Measurements from ENCODE around the gene AKAP7.

The AKAP7 gene

DNA sequence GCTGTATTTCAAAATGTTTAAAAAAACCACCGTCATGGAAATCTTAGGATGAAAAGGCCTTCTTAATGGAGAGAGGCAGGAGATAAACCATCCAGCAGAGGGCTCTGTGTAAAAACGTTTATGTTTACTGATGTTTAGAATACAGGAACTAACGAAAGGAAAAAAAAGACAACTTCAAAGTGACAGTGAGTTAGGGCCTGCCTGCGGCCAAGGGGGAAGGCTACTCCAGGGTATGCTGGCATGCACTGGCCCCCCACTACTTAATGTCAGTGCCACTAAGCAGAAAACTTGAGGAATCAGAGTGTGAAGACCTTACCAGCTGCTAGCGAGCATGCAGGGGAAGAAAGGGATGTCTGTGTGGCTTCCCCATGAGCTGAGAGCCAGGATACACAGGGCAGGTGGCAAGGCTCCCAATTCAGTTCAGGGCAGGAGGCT is 47.7 kb downstream of the AKAP7 start:
- POLR2A ChIA-PET: no interaction called here
- TF ChIP-seq ZNF37A (tag by site-specific recombination; IDR thresholded peaks at IDR 0.05) (no peak), ZNF521 (tag by site-specific recombination; IDR thresholded peaks at IDR 0.05) (no peak), ZNF596 (tag by site-specific recombination; IDR thresholded peaks at IDR 0.05) (no peak), SP3 (tag by site-specific recombination; IDR thresholded peaks at IDR 0.05) (no peak)
- TF ChIP-seq, protein P1, sequence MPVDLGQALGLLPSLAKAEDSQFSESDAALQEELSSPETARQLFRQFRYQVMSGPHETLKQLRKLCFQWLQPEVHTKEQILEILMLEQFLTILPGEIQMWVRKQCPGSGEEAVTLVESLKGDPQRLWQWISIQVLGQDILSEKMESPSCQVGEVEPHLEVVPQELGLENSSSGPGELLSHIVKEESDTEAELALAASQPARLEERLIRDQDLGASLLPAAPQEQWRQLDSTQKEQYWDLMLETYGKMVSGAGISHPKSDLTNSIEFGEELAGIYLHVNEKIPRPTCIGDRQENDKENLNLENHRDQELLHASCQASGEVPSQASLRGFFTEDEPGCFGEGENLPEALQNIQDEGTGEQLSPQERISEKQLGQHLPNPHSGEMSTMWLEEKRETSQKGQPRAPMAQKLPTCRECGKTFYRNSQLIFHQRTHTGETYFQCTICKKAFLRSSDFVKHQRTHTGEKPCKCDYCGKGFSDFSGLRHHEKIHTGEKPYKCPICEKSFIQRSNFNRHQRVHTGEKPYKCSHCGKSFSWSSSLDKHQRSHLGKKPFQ (tag by site-specific recombination; IDR thresholded peaks at IDR 0.05): no peak
- TF ChIP-seq, protein P2, sequence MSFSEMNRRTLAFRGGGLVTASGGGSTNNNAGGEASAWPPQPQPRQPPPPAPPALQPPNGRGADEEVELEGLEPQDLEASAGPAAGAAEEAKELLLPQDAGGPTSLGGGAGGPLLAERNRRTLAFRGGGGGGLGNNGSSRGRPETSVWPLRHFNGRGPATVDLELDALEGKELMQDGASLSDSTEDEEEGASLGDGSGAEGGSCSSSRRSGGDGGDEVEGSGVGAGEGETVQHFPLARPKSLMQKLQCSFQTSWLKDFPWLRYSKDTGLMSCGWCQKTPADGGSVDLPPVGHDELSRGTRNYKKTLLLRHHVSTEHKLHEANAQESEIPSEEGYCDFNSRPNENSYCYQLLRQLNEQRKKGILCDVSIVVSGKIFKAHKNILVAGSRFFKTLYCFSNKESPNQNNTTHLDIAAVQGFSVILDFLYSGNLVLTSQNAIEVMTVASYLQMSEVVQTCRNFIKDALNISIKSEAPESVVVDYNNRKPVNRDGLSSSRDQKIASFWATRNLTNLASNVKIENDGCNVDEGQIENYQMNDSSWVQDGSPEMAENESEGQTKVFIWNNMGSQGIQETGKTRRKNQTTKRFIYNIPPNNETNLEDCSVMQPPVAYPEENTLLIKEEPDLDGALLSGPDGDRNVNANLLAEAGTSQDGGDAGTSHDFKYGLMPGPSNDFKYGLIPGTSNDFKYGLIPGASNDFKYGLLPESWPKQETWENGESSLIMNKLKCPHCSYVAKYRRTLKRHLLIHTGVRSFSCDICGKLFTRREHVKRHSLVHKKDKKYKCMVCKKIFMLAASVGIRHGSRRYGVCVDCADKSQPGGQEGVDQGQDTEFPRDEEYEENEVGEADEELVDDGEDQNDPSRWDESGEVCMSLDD (tag by site-specific recombination; IDR thresholded peaks at IDR 0.05): no peak
- TF ChIP-seq, protein P3, sequence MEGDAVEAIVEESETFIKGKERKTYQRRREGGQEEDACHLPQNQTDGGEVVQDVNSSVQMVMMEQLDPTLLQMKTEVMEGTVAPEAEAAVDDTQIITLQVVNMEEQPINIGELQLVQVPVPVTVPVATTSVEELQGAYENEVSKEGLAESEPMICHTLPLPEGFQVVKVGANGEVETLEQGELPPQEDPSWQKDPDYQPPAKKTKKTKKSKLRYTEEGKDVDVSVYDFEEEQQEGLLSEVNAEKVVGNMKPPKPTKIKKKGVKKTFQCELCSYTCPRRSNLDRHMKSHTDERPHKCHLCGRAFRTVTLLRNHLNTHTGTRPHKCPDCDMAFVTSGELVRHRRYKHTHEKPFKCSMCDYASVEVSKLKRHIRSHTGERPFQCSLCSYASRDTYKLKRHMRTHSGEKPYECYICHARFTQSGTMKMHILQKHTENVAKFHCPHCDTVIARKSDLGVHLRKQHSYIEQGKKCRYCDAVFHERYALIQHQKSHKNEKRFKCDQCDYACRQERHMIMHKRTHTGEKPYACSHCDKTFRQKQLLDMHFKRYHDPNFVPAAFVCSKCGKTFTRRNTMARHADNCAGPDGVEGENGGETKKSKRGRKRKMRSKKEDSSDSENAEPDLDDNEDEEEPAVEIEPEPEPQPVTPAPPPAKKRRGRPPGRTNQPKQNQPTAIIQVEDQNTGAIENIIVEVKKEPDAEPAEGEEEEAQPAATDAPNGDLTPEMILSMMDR (tag by site-specific recombination; IDR thresholded peaks at IDR 0.05): 0 out of 2 replicates have a peak, but pooled peaks have one; percentile 12

DNA sequence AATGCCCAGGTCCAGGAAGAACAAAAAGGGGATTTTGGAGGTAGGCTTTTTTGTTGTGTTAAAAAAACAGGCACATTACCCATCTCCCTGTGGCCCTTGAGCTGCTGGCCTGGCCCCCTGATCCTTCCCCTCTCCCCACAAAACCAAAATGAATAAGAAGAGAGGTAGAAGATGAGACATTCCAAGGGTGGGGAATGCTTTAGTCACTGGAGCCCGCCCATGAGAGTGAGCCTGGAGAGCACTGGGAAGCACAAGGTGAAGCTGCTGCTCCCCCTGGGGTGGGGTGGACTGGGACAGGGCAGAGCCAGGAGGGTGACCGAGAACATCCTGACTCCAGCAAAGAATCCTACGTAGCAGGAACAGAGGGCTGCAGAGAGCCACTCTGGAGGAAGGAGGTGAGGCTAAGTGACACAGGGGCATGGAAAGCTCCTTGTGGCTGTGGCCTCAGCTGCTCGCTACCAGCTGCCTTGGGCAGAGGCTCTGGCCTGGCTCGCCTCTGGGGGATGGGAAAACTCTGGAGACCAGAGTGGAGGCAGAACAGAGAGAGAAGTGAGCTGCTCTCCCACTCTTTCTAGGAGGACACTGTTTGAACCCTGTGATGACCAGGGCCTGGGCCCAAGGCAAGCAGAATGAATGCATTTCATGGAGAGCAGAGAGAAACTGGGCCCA is 48.3 kb downstream of the AKAP7 start:
- peaks cover 0 to 7% of the 10 kb centered on the region in 2 experiments; a peak in 1 of 3 replicates for H3K36me3 ChIP-seq (ENCODE audit: control insufficient read depth in 2 of 2, insufficient read depth in 1 of 2, low read length in 2 of 2)
- no peaks in the 10 kb centered on the region for H3K9me3 ChIP-seq (ENCODE audit: control insufficient read depth, insufficient read depth, low read depth, low read length)
- CTCF ChIA-PET: interaction anchor here (0.6 to 1.2 kb wide), 3 partner anchors 16 to 351 kb away, joined by 5 to 7 read pairs (median 6); no protein-coding TSS in a partner anchor
- H3K4me1 ChIP-seq (ENCODE audit: control insufficient read depth, insufficient read depth, low read length): no peaks in the 10 kb centered on the region
- H3K4me3 ChIP-seq (ENCODE audit: low read depth, low read length): no peak overlapping the region
- H3K27ac ChIP-seq (ENCODE audit: extremely low read depth, low read depth, low read length): no peak overlapping the region
- TF ChIP-seq ZNF585B (tag by site-specific recombination; IDR thresholded peaks at IDR 0.05): no peak
- POLR2A ChIA-PET: no interaction called here

More for the DNA sequence above, 47.7 kb downstream of the AKAP7 start:
- no peaks in the 10 kb centered on the region for H3K4me1 ChIP-seq (ENCODE audit: control insufficient read depth, insufficient read depth, low read length)
- H3K36me3 ChIP-seq (ENCODE audit: control insufficient read depth in 2 of 2, insufficient read depth in 1 of 2, low read length in 2 of 2): peaks cover 0 to 7% of the 10 kb centered on the region in 2 experiments; a peak in 1 of 3 replicates
- no peak overlapping the region for H3K27ac ChIP-seq (ENCODE audit: extremely low read depth, low read depth, low read length)
- CTCF ChIA-PET: interaction anchor here (0.6 to 1.3 kb wide), 13 partner anchors 9 to 452 kb away, joined by 3 to 7 read pairs (median 3); no protein-coding TSS in a partner anchor
- H3K4me3 ChIP-seq (ENCODE audit: low read depth, low read length): no peak overlapping the region
- no peaks in the 10 kb centered on the region for H3K9me3 ChIP-seq (ENCODE audit: control insufficient read depth, insufficient read depth, low read depth, low read length)

DNA sequence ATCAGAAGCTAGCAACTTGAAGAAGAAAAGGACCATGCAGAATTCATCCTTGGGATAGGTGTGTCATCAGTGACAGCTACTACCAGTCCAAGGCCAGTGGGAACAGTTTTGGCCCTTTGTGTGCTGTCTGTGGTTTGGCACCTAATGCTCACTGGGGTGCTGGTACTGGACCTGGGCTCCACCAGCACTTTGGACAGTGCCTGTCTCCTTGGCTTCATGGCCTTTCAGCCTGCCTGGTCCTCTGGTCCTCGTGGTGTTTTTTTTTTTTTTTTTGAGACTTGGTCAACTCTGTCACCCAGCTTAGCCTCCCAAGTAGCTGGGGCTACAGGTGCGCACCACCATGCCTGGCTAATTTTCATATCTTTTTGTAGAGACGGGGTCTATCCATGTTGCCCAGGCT is 56.3 kb downstream of the AKAP7 start:
- H3K36me3 ChIP-seq (ENCODE audit: control insufficient read depth in 2 of 2, insufficient read depth in 1 of 2, low read length in 2 of 2): no peaks in the 10 kb centered on the region
- H3K4me3 ChIP-seq (ENCODE audit: low read depth, low read length): no peak overlapping the region
- H3K4me1 ChIP-seq (ENCODE audit: control insufficient read depth, insufficient read depth, low read length): no peaks in the 10 kb centered on the region
- ChIA-PET POLR2A (no interaction called here), CTCF (interaction anchor here (0.9 to 1.2 kb wide), 2 partner anchors 8 to 11 kb away, joined by 3 read pairs; no protein-coding TSS in a partner anchor)
- no peaks in the 10 kb centered on the region for H3K9me3 ChIP-seq (ENCODE audit: control insufficient read depth, insufficient read depth, low read depth, low read length)
- no peak overlapping the region for H3K27ac ChIP-seq (ENCODE audit: extremely low read depth, low read depth, low read length)
- TF ChIP-seq, protein P4, sequence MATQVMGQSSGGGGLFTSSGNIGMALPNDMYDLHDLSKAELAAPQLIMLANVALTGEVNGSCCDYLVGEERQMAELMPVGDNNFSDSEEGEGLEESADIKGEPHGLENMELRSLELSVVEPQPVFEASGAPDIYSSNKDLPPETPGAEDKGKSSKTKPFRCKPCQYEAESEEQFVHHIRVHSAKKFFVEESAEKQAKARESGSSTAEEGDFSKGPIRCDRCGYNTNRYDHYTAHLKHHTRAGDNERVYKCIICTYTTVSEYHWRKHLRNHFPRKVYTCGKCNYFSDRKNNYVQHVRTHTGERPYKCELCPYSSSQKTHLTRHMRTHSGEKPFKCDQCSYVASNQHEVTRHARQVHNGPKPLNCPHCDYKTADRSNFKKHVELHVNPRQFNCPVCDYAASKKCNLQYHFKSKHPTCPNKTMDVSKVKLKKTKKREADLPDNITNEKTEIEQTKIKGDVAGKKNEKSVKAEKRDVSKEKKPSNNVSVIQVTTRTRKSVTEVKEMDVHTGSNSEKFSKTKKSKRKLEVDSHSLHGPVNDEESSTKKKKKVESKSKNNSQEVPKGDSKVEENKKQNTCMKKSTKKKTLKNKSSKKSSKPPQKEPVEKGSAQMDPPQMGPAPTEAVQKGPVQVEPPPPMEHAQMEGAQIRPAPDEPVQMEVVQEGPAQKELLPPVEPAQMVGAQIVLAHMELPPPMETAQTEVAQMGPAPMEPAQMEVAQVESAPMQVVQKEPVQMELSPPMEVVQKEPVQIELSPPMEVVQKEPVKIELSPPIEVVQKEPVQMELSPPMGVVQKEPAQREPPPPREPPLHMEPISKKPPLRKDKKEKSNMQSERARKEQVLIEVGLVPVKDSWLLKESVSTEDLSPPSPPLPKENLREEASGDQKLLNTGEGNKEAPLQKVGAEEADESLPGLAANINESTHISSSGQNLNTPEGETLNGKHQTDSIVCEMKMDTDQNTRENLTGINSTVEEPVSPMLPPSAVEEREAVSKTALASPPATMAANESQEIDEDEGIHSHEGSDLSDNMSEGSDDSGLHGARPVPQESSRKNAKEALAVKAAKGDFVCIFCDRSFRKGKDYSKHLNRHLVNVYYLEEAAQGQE (tag by site-specific recombination; IDR thresholded peaks at IDR 0.05): peak; percentile 69
- TF ChIP-seq, protein P5, sequence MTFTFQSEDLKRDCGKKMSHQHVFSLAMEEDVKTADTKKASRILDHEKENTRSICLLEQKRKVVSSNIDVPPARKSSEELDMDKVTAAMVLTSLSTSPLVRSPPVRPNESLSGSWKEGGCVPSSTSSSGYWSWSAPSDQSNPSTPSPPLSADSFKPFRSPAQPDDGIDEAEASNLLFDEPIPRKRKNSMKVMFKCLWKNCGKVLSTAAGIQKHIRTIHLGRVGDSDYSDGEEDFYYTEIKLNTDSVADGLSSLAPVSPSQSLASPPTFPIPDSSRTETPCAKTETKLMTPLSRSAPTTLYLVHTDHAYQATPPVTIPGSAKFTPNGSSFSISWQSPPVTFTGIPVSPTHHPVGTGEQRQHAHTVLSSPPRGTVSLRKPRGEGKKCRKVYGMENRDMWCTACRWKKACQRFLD (tag by site-specific recombination; IDR thresholded peaks at IDR 0.05): no peak
- TF ChIP-seq ZNF391 (tag by site-specific recombination; IDR thresholded peaks at IDR 0.05; ENCODE audit: borderline replicate concordance, low read depth) (no peak), ZNF292 (tag by site-specific recombination; IDR thresholded peaks at IDR 0.05; ENCODE audit: borderline replicate concordance, low read depth) (no peak), ZNF530 (tag by site-specific recombination; IDR thresholded peaks at IDR 0.05; ENCODE audit: low read depth) (no peak), GLIS1 (tag by site-specific recombination; IDR thresholded peaks at IDR 0.05) (no peak)
